Endothelial cell of umbilical vein (primary cell): ENCODE results near the gene CHD9.

Source experiments
- EZH2 ChIP-seq: IDR thresholded peaks from 2 replicates; pipeline ENCODE4 v1.6.1; 2012; ENCODE audit warnings: borderline replicate concordance, low read depth, mild to moderate bottlenecking, moderate library complexity, low read length, inconsistent platforms; ENCODE audit not compliant: severe bottlenecking
- GATA2 ChIP-seq: IDR thresholded peaks from 2 replicates; pipeline ENCODE4 v1.7.0; 2011; ENCODE audit warnings: low read depth, mild to moderate bottlenecking, moderate library complexity, mixed read lengths, low read length; ENCODE audit not compliant: insufficient read length, insufficient read depth
- JUN ChIP-seq: IDR thresholded peaks from 2 replicates; pipeline ENCODE4 v1.6.1; 2011; ENCODE audit warnings: borderline replicate concordance, low read depth; ENCODE audit not compliant: insufficient read length, insufficient read depth
- MYC ChIP-seq: IDR thresholded peaks from one replicate; pipeline ENCODE4 v1.6.1; 2011; ENCODE audit warnings: mild to moderate bottlenecking, low read depth, low read length
- POLR2A ChIP-seq: IDR thresholded peaks from 2 replicates; pipeline ENCODE4 v1.6.1; 2012; ENCODE audit warnings: low read depth, mild to moderate bottlenecking, control low read depth, low read length
- POLR2AphosphoS5 ChIP-seq: IDR thresholded peaks from 2 replicates; pipeline ENCODE4 v1.6.1; 2012; ENCODE audit warnings: low read depth, mild to moderate bottlenecking, control low read depth, low read length, moderate library complexity; ENCODE audit not compliant: insufficient read depth
- TF ChIP-seq, protein P1 (sequence below), 2 donors: IDR thresholded peaks; 1 replicate in 1 of 2; 2 replicates in 1 of 2; pipeline ENCODE4 v1.5.1; 2011; ENCODE audit warnings: low read length in 2 of 2, mild to moderate bottlenecking in 2 of 2, moderate library complexity in 2 of 2, control low read depth in 1 of 2, inconsistent platforms in 1 of 2, low read depth in 1 of 2; ENCODE audit not compliant: insufficient read depth in 1 of 2; ENCODE audit errors: extremely low read depth in 1 of 2
- TF ChIP-seq, protein P2 (sequence below): IDR thresholded peaks from 2 replicates; pipeline ENCODE4 v1.6.1; 2011; ENCODE audit not compliant: insufficient read depth, insufficient read length

DNA sequence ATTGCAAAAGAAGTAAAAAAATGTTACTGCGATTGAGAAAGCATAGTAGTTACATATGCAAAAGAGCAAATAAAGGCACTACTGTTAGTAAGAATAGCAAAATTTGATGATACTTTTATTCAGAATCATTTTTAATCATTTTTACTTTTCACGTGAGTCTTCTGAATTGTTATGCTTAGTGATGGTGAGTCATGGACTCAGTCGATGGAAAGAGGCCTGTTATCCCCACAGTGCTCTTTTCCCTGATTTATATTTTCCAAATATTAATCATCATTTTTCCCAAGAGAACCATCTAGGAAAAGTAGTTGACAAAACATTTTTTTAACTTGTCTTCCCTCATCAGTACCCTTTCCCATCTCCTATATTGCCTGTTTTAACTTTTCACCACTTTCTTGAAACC lies 181.1 kb downstream of the CHD9 start:
- TF ChIP-seq EZH2 (no peak), MYC (no peak), POLR2AphosphoS5 (no peak), POLR2A (no peak), JUN (no peak), GATA2 (no peak)
- TF ChIP-seq, protein P1, sequence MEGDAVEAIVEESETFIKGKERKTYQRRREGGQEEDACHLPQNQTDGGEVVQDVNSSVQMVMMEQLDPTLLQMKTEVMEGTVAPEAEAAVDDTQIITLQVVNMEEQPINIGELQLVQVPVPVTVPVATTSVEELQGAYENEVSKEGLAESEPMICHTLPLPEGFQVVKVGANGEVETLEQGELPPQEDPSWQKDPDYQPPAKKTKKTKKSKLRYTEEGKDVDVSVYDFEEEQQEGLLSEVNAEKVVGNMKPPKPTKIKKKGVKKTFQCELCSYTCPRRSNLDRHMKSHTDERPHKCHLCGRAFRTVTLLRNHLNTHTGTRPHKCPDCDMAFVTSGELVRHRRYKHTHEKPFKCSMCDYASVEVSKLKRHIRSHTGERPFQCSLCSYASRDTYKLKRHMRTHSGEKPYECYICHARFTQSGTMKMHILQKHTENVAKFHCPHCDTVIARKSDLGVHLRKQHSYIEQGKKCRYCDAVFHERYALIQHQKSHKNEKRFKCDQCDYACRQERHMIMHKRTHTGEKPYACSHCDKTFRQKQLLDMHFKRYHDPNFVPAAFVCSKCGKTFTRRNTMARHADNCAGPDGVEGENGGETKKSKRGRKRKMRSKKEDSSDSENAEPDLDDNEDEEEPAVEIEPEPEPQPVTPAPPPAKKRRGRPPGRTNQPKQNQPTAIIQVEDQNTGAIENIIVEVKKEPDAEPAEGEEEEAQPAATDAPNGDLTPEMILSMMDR (IDR thresholded peaks at IDR 0.05; ENCODE audit: extremely low read depth in 1 of 2, insufficient read depth in 1 of 2, low read depth in 1 of 2, low read length in 2 of 2): no peak
- TF ChIP-seq, protein P2, sequence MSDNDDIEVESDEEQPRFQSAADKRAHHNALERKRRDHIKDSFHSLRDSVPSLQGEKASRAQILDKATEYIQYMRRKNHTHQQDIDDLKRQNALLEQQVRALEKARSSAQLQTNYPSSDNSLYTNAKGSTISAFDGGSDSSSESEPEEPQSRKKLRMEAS: no peak
